Effector memory CD4-positive, alpha-beta T cell (primary cell): ENCODE results near the gene SMARCD3.

ENCODE experiments used
- DNase-seq, 3 donors: peaks; one replicate each; pipeline ENCODE4 v3.0.0-alpha.2; 2020
- H3K27ac ChIP-seq: 2 replicates; pipeline ENCODE4 v1.7.0; 2013; ENCODE audit warnings: mild to moderate bottlenecking, low read length, moderate library complexity; ENCODE audit not compliant: insufficient read depth, poor library complexity, severe bottlenecking
- H3K27me3 ChIP-seq: replicated peaks from 2 replicates; pipeline ENCODE4 v1.7.0; 2013; ENCODE audit warnings: mild to moderate bottlenecking, low read length; ENCODE audit not compliant: insufficient read depth, control insufficient read depth, poor library complexity, severe bottlenecking
- H3K36me3 ChIP-seq: 2 replicates; pipeline ENCODE4 v1.7.0; 2013; ENCODE audit warnings: mild to moderate bottlenecking, low read length, moderate library complexity; ENCODE audit not compliant: control insufficient read depth, insufficient read depth
- H3K4me1 ChIP-seq: 2 replicates; pipeline ENCODE4 v1.7.0; 2013; ENCODE audit warnings: low read length, mild to moderate bottlenecking; ENCODE audit not compliant: control insufficient read depth, insufficient read depth, poor library complexity, severe bottlenecking
- H3K4me3 ChIP-seq: 2 replicates; pipeline ENCODE4 v1.7.0; 2013; ENCODE audit warnings: low read length, low read depth, mild to moderate bottlenecking; ENCODE audit not compliant: insufficient read depth, poor library complexity, severe bottlenecking
- H3K9me3 ChIP-seq: 2 replicates; pipeline ENCODE4 v1.7.0; 2013; ENCODE audit warnings: mild to moderate bottlenecking, low read length, moderate library complexity; ENCODE audit not compliant: control insufficient read depth

Gene SMARCD3

GRCh38 chr7:151272877-151273276, 24.4 kb upstream of the SMARCD3 start:
- no peak for DNase-seq
- H3K27me3 ChIP-seq = no peaks in the 10 kb centered on the region
- H3K4me3 ChIP-seq = no peak overlapping the region
- peaks cover 9% of the 10 kb centered on the region for H3K4me1 ChIP-seq
- H3K9me3 ChIP-seq = no peaks in the 10 kb centered on the region
- H3K36me3 ChIP-seq = no peaks in the 10 kb centered on the region
- no peak overlapping the region for H3K27ac ChIP-seq

- Histone ChIP-seq H3K4me1 (peaks cover 9% of the 10 kb centered on the region), H3K27ac (no peak overlapping the region), H3K4me3 (no peak overlapping the region), H3K27me3 (no peaks in the 10 kb centered on the region), H3K9me3 (no peaks in the 10 kb centered on the region), H3K36me3 (no peaks in the 10 kb centered on the region)
- no peak for DNase-seq
These were observed 23.9 kb upstream of the SMARCD3 start for GRCh38 chr7:151272405-151272804.

GRCh38 chr7:151271699-151272355, 23.3 kb upstream of the SMARCD3 start:
- Histone ChIP-seq H3K4me3 (no peak overlapping the region), H3K27ac (no peak overlapping the region), H3K36me3 (no peaks in the 10 kb centered on the region), H3K9me3 (no peaks in the 10 kb centered on the region), H3K27me3 (no peaks in the 10 kb centered on the region), H3K4me1 (peaks cover 9% of the 10 kb centered on the region)
- DNase-seq = no peak

GRCh38 chr7:151269511-151269910, 21.0 kb upstream of the SMARCD3 start:
- Histone ChIP-seq H3K4me1 (no peaks in the 10 kb centered on the region), H3K4me3 (no peak overlapping the region), H3K27ac (no peak overlapping the region), H3K9me3 (no peaks in the 10 kb centered on the region), H3K27me3 (no peaks in the 10 kb centered on the region), H3K36me3 (no peaks in the 10 kb centered on the region)
- no peak for DNase-seq

- H3K4me3 ChIP-seq = no peak overlapping the region
- H3K27ac ChIP-seq = no peak overlapping the region
- H3K27me3 ChIP-seq = no peaks in the 10 kb centered on the region
- H3K9me3 ChIP-seq = no peaks in the 10 kb centered on the region
- no peak for DNase-seq
- no peaks in the 10 kb centered on the region for H3K4me1 ChIP-seq
- no peaks in the 10 kb centered on the region for H3K36me3 ChIP-seq
These were observed 16.9 kb upstream of the SMARCD3 start for GRCh38 chr7:151265351-151265931.

- DNase-seq = no peak
- no peak overlapping the region for H3K27ac ChIP-seq
- H3K27me3 ChIP-seq = no peaks in the 10 kb centered on the region
- H3K9me3 ChIP-seq = no peaks in the 10 kb centered on the region
- H3K4me3 ChIP-seq = no peak overlapping the region
- no peaks in the 10 kb centered on the region for H3K4me1 ChIP-seq
- H3K36me3 ChIP-seq = no peaks in the 10 kb centered on the region
These were observed 16.1 kb upstream of the SMARCD3 start for GRCh38 chr7:151264615-151265014.

GRCh38 chr7:151261529-151261928, 13.0 kb upstream of the SMARCD3 start:
- Histone ChIP-seq H3K4me3 (no peak overlapping the region), H3K27me3 (no peaks in the 10 kb centered on the region), H3K36me3 (no peaks in the 10 kb centered on the region), H3K27ac (no peak overlapping the region), H3K9me3 (no peaks in the 10 kb centered on the region), H3K4me1 (no peaks in the 10 kb centered on the region)
- DNase-seq = no peak

- DNase-seq = no peak
- Histone ChIP-seq H3K9me3 (no peaks in the 10 kb centered on the region), H3K4me1 (no peaks in the 10 kb centered on the region), H3K36me3 (no peaks in the 10 kb centered on the region), H3K4me3 (no peak overlapping the region), H3K27ac (no peak overlapping the region), H3K27me3 (no peaks in the 10 kb centered on the region)
These were observed 12.4 kb upstream of the SMARCD3 start for GRCh38 chr7:151260883-151261282.

GRCh38 chr7:151260471-151260870, 12.0 kb upstream of the SMARCD3 start:
- DNase-seq = no peak
- H3K9me3 ChIP-seq = no peaks in the 10 kb centered on the region
- no peak overlapping the region for H3K4me3 ChIP-seq
- no peak overlapping the region for H3K27ac ChIP-seq
- no peaks in the 10 kb centered on the region for H3K36me3 ChIP-seq
- no peaks in the 10 kb centered on the region for H3K27me3 ChIP-seq
- H3K4me1 ChIP-seq = no peaks in the 10 kb centered on the region

- DNase-seq = no peak
- Histone ChIP-seq H3K27ac (no peak overlapping the region), H3K4me1 (no peaks in the 10 kb centered on the region), H3K4me3 (no peak overlapping the region), H3K9me3 (no peaks in the 10 kb centered on the region), H3K36me3 (no peaks in the 10 kb centered on the region), H3K27me3 (peaks cover 2% of the 10 kb centered on the region)
These were observed 9.5 kb upstream of the SMARCD3 start for GRCh38 chr7:151257990-151258389.
